Liver (tissue), 9 donors: Measurements from ENCODE around the gene CUBN. TPM values are rescaled to one million over a fixed set of nuclear protein-coding genes. Genes with fewer than 3 reads are reported as not detected.

ENCODE experiments used
- DNase-seq: peaks from one replicate; pipeline ENCODE4 v3.0.0-alpha.2; 2017; ENCODE audit warnings: low spot score
- H3K27ac ChIP-seq, 2 donors: one replicate each; pipeline ENCODE4 v1.7.0; 2013; ENCODE audit warnings: inconsistent platforms in 2 of 2, low read length in 2 of 2, control low read depth in 1 of 2, low read depth in 1 of 2, mild to moderate bottlenecking in 1 of 2
- H3K27me3 ChIP-seq, 4 donors: one replicate each; pipeline versions ENCODE4 v1.6.1 to v1.7.0; 2013; ENCODE audit warnings: low read length in 3 of 4, inconsistent platforms in 1 of 4, mild to moderate bottlenecking in 1 of 4, moderate library complexity in 1 of 4; ENCODE audit not compliant: control insufficient read depth in 4 of 4, insufficient read depth in 4 of 4
- H3K36me3 ChIP-seq, 4 donors: one replicate each; pipeline versions ENCODE4 v1.6.1 to v1.7.0; 2013; ENCODE audit warnings: low read length in 3 of 4, mild to moderate bottlenecking in 3 of 4, low read depth in 1 of 4, moderate library complexity in 1 of 4; ENCODE audit not compliant: control insufficient read depth in 4 of 4, insufficient read depth in 3 of 4
- H3K4me1 ChIP-seq, 4 donors: one replicate each; pipeline versions ENCODE4 v1.6.1 to v1.7.0; 2013; ENCODE audit warnings: low read length in 3 of 4, mild to moderate bottlenecking in 3 of 4, moderate library complexity in 1 of 4; ENCODE audit not compliant: control insufficient read depth in 4 of 4, insufficient read depth in 4 of 4
- H3K4me3 ChIP-seq, 3 donors: one replicate each; pipeline versions ENCODE4 v1.6.1 to v1.7.0; 2013; ENCODE audit warnings: low read length in 3 of 3, control low read depth in 1 of 3, low read depth in 1 of 3, mild to moderate bottlenecking in 1 of 3
- H3K9ac ChIP-seq, 2 donors: one replicate each; pipeline ENCODE4 v1.7.0; 2013; ENCODE audit warnings: low read length in 2 of 2, mild to moderate bottlenecking in 2 of 2, moderate library complexity in 2 of 2, control low read depth in 1 of 2, low read depth in 1 of 2
- H3K9me3 ChIP-seq, 4 donors: one replicate each; pipeline versions ENCODE4 v1.6.1 to v1.7.0; 2013; ENCODE audit warnings: low read length in 3 of 4; ENCODE audit not compliant: control insufficient read depth in 4 of 4
- EGR1 ChIP-seq, 2 donors: IDR thresholded peaks; 2 replicates each; pipeline ENCODE4 v1.6.1; 2016 to 2018; ENCODE audit warnings: antibody characterized with exemption in 2 of 2, low read depth in 2 of 2
- FOXA1 ChIP-seq: IDR thresholded peaks from 2 replicates; pipeline ENCODE4 v1.6.1; 2016; ENCODE audit warnings: antibody characterized with exemption
- FOXA2 ChIP-seq: IDR thresholded peaks from 2 replicates; pipeline ENCODE4 v1.6.1; 2016; ENCODE audit warnings: antibody characterized with exemption
- GABPA ChIP-seq, 2 donors: IDR thresholded peaks in 1 of 2; conservative IDR thresholded peaks in 1 of 2; 2 replicates each; pipeline ENCODE4 v1.6.1; 2016; ENCODE audit warnings: antibody characterized with exemption in 2 of 2, mild to moderate bottlenecking in 1 of 2, moderate library complexity in 1 of 2
- HNF4A ChIP-seq, 2 donors: conservative IDR thresholded peaks; 2 replicates each; pipeline ENCODE4 v1.6.1; 2016; ENCODE audit warnings: antibody characterized with exemption in 2 of 2, mild to moderate bottlenecking in 2 of 2
- HNF4G ChIP-seq: IDR thresholded peaks from 2 replicates; pipeline ENCODE4 v1.6.1; 2016; ENCODE audit warnings: antibody characterized with exemption
- JUND ChIP-seq, 2 donors: IDR thresholded peaks; 2 replicates each; pipeline ENCODE4 v1.6.1; 2016; ENCODE audit warnings: antibody characterized with exemption in 2 of 2
- MAX ChIP-seq: IDR thresholded peaks from 2 replicates; pipeline ENCODE4 v1.6.1; 2016; ENCODE audit warnings: antibody characterized with exemption
- RAD21 ChIP-seq, 2 donors: IDR thresholded peaks; 2 replicates each; pipeline ENCODE4 v1.6.1; 2016; ENCODE audit warnings: antibody characterized with exemption in 2 of 2, mild to moderate bottlenecking in 2 of 2
- REST ChIP-seq: IDR thresholded peaks from 2 replicates; pipeline ENCODE4 v1.6.1; 2016; ENCODE audit warnings: antibody characterized with exemption, mild to moderate bottlenecking
- RXRA ChIP-seq, 2 donors: IDR thresholded peaks; 2 replicates each; pipeline ENCODE4 v1.6.1; 2017 to 2018; ENCODE audit warnings: antibody characterized with exemption in 2 of 2, mild to moderate bottlenecking in 1 of 2
- SP1 ChIP-seq: IDR thresholded peaks from 2 replicates; pipeline ENCODE4 v1.6.1; 2018; ENCODE audit warnings: antibody characterized with exemption, mild to moderate bottlenecking
- TAF1 ChIP-seq: conservative IDR thresholded peaks from 2 replicates; pipeline ENCODE4 v1.6.1; 2016; ENCODE audit warnings: antibody characterized with exemption, mild to moderate bottlenecking
- YY1 ChIP-seq: IDR thresholded peaks from 2 replicates; pipeline ENCODE4 v1.6.1; 2016; ENCODE audit warnings: antibody characterized with exemption, mild to moderate bottlenecking
- WGBS: extraction: QIAGEN DNeasy Blood & Tissue Kit; methylation state at CpG from one replicate; pipeline ENCODE4 v1.1.7; 2013; 5-methylcytosine and 5-hydroxymethylcytosine counted together
- polyA plus RNA-seq, 2 donors: library from polyadenylated mRNA; stranded (reverse) in 1 of 2; unstranded in 1 of 2; fragments of 200-250 nt in 1 of 2; fragments of >200 nt in 1 of 2; fragmentation: Nextera tagmentation in 1 of 2; extraction: Ambion mirVana in 1 of 2; gene quantifications; one replicate each; pipeline versions ENCODE4 v1.2.1 to v1.2.3, GENCODE V29; 2013 to 2015
- total RNA-seq, 2 donors: library from RNA; depleted of rRNA; stranded (reverse); fragments of >200 nt; gene quantifications; one replicate each; pipeline ENCODE4 v1.2.3, GENCODE V29; 2014
- TF ChIP-seq, protein P1 (sequence below): IDR thresholded peaks from 2 replicates; pipeline ENCODE4 v1.6.1; 2016; ENCODE audit warnings: antibody characterized with exemption
- TF ChIP-seq, protein P2 (sequence below): IDR thresholded peaks from 2 replicates; pipeline ENCODE4 v1.6.1; 2016; ENCODE audit warnings: antibody characterized with exemption
- TF ChIP-seq, protein P3 (sequence below): fragments of 150-350 bp; IDR thresholded peaks from 2 replicates; pipeline ENCODE4 v1.5.1; 2017; ENCODE audit warnings: improper control_type of control experiment, low read depth, low read length; ENCODE audit not compliant: missing input control
- donor health status: healthy.
- donor health status: healthy.
- donor health status: healthy.
- donor health status: healthy.
- donor health status: healthy.

CUBN gene
- total and polyA plus RNA-seq, 4 donors: 0.01 to 0.67 (median 0.30) TPM

DNA sequence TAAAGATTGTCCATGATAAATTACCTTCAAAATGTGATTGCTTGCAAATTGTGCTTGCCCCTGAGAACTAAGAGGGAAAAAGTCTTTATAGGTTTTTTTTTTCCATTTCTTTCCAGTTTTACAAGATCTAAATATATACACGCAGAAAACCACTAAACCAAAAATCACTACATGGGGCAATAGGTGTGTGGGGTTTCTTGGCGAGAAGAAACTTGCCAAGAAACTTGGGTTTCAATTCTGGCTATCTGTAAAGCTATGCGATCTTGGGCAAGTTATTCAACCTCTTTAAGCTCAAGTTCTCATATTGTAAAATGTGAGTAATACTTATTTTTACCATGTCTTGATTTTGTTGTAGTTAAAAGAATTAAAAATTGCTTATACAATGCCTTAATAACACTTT lies 17.0 kb downstream of the CUBN start:
- 93% methylated on average over 3 of the region's 3 CpGs for WGBS
- no peaks in the 10 kb centered on the region for H3K27me3 ChIP-seq
- no peak overlapping the region for H3K4me3 ChIP-seq
- no peak overlapping the region for H3K9ac ChIP-seq
- no peaks in the 10 kb centered on the region for H3K9me3 ChIP-seq
- no peak for DNase-seq
- TF ChIP-seq, protein P1, sequence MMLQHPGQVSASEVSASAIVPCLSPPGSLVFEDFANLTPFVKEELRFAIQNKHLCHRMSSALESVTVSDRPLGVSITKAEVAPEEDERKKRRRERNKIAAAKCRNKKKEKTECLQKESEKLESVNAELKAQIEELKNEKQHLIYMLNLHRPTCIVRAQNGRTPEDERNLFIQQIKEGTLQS: no peak
- TF ChIP-seq SP1 (no peak), RXRA (IDR thresholded peaks at IDR 0.05) (no peak), FOXA1 (no peak)
- TF ChIP-seq, protein P2, sequence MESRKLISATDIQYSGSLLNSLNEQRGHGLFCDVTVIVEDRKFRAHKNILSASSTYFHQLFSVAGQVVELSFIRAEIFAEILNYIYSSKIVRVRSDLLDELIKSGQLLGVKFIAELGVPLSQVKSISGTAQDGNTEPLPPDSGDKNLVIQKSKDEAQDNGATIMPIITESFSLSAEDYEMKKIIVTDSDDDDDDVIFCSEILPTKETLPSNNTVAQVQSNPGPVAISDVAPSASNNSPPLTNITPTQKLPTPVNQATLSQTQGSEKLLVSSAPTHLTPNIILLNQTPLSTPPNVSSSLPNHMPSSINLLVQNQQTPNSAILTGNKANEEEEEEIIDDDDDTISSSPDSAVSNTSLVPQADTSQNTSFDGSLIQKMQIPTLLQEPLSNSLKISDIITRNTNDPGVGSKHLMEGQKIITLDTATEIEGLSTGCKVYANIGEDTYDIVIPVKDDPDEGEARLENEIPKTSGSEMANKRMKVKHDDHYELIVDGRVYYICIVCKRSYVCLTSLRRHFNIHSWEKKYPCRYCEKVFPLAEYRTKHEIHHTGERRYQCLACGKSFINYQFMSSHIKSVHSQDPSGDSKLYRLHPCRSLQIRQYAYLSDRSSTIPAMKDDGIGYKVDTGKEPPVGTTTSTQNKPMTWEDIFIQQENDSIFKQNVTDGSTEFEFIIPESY: no peak
- TF ChIP-seq, protein P3, sequence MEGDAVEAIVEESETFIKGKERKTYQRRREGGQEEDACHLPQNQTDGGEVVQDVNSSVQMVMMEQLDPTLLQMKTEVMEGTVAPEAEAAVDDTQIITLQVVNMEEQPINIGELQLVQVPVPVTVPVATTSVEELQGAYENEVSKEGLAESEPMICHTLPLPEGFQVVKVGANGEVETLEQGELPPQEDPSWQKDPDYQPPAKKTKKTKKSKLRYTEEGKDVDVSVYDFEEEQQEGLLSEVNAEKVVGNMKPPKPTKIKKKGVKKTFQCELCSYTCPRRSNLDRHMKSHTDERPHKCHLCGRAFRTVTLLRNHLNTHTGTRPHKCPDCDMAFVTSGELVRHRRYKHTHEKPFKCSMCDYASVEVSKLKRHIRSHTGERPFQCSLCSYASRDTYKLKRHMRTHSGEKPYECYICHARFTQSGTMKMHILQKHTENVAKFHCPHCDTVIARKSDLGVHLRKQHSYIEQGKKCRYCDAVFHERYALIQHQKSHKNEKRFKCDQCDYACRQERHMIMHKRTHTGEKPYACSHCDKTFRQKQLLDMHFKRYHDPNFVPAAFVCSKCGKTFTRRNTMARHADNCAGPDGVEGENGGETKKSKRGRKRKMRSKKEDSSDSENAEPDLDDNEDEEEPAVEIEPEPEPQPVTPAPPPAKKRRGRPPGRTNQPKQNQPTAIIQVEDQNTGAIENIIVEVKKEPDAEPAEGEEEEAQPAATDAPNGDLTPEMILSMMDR: no peak
- H3K36me3 ChIP-seq: no peaks in the 10 kb centered on the region
- no peaks in the 10 kb centered on the region for H3K4me1 ChIP-seq
- H3K27ac ChIP-seq: no peak overlapping the region

DNA sequence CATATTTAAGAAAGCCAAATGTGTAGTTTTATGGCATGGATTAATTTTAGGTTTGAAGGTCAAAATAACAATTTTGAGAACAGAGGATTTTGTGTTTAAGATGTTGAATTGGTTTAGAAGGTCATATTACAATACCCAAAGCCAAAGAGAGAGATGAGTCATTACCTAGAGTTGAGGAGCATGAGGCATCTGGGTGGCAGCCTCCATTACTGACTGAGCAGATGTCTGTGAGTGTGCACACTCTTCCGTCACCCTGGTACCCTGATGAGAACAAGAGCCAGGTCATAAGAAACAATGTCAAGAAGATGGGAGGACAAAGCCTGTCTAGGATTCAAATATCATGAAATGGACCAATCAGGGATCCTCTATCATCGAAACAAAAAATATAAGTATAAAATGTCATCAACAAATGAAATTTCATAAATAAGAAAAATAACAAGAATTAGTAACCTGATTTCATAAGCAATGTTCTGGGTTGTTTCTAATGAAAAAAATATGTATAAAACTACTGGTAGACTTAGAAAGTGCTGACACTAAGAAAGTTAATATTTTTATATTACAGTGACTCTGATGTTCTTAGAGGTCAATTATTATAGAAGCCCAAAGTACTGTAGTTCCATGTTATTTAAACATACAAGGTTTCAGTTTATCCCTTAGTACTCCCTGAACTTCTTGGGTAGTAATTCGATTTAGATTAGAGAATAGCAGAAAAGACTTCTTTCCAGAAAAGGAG lies 20.0 kb downstream of the CUBN start:
- H3K4me1 ChIP-seq: no peaks in the 10 kb centered on the region
- H3K27ac ChIP-seq: no peak overlapping the region
- DNase-seq: no peak
- TF ChIP-seq, protein P3: no peak
- TF ChIP-seq TAF1 (no peak), HNF4G (no peak), REST (no peak), SP1 (no peak), YY1 (no peak), FOXA1 (no peak), RXRA (IDR thresholded peaks at IDR 0.05) (no peak), RAD21 (IDR thresholded peaks at IDR 0.05) (no peak), HNF4A (conservative IDR thresholded peaks at IDR 0.05) (no peak), GABPA (IDR thresholded peaks at IDR 0.05 in 1 of 2, conservative IDR thresholded peaks at IDR 0.05 in 1 of 2) (no peak), MAX (no peak), FOXA2 (no peak), JUND (IDR thresholded peaks at IDR 0.05) (no peak), EGR1 (IDR thresholded peaks at IDR 0.05; ENCODE audit: low read depth in 2 of 2) (no peak)
- TF ChIP-seq, protein P1: no peak
- TF ChIP-seq, protein P2: no peak
- no peaks in the 10 kb centered on the region for H3K9me3 ChIP-seq
- no peaks in the 10 kb centered on the region for H3K36me3 ChIP-seq
- H3K9ac ChIP-seq: no peak overlapping the region
- WGBS: 92% methylated on average over 3 of the region's 3 CpGs
- no peaks in the 10 kb centered on the region for H3K27me3 ChIP-seq
- H3K4me3 ChIP-seq: no peak overlapping the region
